HUDEP-2 (cell line): ENCODE results near the gene FBXL17.

Experiments
- DNase-seq, 76 experiments: peaks; one replicate each; lab custom pipeline; 2025; ENCODE audit not compliant: unreplicated experiment in 76 of 76; lab: John Stamatoyannopoulos, UW

The FBXL17 gene

DNA sequence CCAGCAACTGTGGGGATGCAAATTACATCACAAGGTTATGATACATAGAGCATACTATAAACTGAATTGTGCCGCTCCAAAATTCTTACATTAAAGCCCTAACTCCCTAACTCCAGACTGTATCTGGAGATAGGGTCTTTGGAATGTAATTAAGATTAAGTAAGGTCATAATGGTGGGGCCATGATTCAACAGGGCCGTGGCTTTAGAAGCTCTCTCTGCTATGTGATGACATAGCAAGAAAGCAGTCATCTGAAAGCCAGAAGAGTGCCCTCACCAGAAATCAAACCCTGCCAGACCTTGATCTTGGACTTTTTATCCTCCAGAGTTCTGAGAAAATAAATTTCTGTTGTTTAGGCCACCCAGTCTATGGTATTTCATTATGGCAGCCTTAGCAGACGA, 123.9 kb downstream of the FBXL17 start:
- no peak for DNase-seq

DNA sequence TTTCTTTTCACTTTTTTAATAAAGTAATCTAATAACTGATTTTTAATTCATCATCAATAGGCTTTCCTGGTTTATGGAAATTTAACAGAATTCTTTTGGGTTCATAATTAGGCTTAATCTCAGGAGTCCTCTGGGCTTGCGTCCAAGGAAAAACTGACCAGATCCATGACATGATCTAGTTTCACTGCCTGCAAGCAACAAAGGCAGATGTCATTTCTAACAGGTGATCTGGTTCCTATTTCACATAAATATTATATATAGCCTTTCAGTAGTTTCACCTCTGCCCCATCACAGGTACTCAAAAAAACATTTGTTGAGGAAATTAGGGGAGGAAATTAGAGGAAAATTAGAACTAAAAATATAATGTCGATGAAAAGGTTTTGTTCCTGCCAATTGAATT, 126.4 kb downstream of the FBXL17 start:
- no peak for DNase-seq

DNA sequence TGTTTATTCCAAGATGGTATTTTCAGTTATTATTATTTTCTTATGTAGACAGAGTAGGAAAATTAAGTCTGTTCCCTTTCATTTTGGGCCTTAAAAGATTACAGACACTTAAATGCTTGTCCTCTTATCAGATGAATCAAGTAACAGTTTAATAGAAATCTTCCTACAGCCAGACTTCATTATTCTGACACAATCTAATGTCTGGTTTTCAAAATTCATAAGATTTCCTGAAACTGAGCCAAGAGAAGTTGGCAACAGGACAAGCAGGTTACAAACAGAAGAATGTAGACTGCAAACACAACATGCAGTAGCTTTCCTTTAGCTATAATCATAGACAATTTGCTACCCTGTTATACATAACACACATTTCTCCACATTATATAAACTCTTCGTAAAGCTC, 130.5 kb downstream of the FBXL17 start:
- no peak for DNase-seq

DNA sequence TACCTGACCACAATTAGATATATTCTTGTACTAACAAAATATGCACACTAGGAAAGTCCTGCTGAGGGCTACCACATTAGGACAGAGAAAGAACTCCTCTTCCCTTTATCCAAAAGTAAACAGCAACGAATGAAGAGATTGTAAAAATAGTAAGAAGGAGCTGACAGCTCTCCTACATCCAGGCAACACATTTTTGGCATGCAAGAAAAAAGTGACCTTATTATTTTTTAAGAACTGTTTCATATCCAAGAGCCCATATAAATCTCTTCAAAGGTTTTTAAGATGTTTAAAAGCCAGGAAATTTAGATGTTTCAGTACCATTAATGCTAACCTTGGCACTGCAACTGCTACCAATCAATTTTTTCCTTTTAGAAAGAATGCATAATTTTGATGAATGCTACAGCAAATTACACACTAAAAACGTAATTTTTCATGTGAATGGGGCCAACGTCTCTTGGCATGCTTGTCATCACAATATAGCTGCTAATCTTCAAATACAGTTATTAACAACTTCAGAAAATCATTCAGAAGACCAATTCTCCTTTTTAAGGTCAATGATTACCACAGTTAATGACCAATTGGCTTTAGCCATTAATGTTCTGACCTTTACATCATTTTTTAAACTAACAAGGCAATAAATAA, 132.0 kb downstream of the FBXL17 start:
- no peak for DNase-seq

DNA sequence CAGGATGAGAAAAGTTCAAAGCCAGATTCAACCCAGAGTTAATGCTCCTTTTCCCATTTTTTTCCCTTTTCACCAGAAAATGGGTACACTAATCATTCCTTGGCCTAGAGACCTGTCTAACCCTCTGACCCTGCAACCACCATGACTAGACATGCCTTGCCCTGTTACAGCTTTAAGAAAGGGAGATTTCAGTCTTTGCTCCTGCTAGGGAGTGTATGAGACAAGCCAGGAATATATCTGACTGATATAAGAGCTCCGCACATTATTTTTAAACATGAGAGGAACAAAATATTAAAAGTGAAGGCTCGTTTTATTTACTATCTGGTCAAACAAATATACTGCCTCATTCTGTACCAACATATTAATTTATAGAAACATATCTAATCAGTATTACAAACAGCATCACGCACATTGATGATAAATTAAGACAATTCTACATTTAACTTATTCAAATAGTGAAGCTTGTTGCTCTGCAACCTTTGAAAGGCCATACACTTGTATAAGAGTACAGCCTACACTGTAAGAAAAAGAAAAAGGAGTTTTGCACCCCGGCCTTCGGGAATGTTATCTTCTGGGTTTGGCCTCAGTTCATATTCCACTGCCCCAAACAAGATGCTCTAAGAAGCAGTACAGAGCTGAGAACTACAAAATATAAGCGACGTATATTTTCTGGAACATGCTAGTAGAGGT, 132.7 kb downstream of the FBXL17 start:
- DNase-seq: no peak

DNA sequence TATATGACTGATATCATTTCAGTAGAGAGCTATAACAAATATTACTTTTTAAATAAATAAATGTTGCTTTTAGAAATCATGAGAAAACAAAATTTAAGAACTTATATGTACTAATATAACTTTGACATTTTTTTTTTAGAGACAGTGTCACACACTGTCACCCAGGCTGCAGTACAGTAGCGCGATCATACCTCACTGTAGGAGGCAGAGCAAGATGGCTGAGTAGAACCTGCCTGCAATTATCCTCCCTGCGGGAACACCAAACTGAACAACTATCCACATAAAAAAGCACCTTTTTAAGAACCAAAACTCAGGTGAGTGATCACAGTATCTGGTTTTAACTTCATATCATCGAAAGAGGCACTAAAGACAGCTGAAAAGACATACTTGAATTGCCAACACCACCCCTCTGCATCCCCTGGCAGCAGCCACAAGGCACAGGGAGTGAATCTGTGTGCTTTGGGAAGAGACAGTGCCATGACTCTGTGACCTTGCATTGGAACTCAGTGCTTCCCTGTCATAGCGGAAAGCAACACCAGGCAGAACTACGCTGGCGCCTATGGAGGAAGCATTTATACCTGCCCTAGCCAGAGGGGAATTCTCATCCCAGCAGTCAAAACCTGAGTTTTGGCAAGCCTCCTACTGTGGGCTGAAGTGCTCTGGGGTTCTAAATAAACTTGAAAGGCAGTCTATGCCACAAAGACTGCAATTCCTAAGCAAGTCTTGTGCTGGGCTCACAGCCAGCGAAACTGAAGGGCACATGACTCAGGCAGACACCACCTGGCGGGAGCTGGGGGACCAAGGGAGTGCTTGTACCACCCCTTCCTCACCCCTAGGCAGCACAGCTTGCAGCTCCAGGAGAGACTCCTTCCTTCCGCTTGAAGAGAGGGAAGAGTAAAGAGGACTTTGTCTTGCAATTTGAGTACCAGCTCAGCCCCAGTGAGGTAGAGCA, 142.7 kb downstream of the FBXL17 start:
- no peak for DNase-seq

DNA sequence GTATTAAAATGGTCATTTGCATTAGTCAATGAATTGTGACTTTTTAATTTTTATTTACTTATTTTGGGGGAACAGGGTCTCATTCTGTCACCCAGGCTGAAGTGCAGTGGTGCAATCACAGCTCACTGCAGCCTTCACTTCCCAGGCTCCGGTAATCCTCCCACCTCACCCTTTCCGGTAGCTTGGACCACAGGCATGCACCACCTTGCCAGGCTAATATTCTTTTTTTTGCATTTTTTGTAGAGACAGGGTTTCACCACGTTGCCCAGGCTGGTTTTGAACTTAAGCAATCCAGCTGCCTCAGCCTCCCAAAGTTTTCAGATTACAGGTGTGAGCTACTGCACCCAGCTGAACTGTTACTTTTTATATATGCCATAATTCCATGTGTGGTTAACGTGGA, 143.4 kb downstream of the FBXL17 start:
- DNase-seq: no peak

DNA sequence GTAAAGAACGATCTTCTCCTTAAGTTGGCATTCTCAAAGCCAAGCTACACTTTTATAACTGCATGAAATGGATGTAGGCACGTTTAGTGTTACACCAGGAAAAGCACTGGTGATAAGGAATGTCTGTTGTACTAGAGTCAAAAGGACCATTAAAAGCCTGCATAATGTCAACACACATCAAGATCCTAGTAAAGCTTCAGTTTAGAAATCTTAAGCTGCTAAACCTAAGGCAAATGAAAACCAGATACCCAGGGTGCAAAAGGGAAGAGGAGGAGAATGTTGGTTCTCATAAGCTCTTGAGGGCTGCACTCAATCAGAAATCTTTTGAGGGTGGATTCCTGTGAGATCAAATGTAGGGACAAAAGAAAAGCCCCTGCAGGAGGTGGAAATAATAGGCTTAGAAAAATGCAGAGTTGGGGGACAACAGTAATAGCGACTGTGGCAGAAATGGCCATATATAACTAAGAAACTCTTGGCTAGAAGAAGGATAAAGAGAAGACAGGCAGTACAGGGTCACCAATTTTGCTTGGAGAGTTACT, 148.2 kb downstream of the FBXL17 start:
- DNase-seq: no peak

DNA sequence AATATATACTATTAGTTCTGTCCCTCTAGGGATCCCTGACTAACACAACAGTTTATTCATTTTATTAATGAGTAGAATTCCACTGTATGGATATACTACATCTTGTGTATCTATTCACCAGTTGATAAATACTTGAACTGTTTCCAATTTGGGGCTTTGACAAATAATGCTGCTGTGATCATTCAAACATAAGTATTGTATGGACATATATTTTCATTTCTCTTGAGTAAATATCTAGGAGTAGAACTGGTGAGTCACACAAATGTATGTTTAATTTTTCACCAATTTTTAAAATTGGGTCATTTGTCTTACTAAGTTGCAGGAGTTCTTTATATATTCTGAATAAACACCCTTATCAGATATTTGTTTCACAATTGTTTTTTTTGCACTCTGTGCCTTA, 149.1 kb downstream of the FBXL17 start:
- DNase-seq: no peak

DNA sequence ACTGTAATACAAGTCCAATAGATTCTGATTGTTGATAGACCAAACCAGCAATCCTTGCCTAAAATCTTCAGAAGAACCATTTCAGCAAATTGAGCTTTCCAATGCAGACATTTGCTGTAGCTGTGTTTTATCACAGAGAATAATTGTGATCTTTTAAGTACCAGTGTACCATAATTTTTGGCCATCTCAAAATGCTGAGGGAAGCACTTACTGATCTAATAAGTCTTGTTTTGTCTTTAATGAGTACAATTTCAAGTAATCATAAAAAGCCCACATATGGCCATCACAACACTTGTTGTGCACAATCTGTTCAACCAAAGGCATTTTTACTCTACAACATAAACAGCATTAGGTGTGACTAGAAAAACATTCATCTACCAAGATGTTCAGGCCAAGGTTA, 159.9 kb downstream of the FBXL17 start:
- DNase-seq: no peak

DNA sequence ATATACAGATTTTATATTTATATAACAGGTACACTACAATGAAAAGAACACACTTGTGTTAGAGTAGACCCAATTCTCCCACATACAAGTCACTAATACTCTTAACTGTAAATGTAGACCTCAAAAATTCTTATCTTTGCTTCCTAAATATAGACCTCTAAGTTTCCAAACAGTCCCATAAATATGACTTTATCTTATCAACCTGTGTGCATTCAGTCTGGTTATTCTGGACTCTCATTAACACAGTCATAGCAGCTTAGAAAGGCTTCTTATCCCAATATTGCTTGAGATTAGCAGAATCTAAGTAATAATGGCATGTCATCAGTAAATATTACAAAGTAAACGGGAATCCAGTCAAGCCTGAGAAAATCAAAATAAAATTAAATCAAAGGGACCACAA, 161.1 kb downstream of the FBXL17 start:
- no peak for DNase-seq

DNA sequence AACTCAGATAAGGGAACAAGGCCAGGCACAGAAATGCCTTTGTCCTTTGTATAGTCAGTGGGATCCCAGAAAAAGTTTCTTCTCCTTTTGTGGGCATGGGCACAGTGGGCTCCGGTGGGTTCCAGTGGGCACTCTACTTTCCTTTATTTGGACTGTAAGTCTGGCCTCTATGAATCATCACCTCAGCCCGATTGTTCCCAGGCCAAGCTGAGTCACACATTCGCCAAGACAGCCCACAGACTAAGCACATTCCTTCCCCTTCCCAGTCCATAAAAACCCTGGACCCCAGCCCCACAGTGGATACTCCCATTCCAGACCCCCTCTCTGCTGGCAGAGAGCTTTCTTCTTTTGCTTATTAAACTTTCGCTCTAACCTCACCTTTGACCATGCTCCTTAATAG, 165.0 kb downstream of the FBXL17 start:
- no peak for DNase-seq

DNA sequence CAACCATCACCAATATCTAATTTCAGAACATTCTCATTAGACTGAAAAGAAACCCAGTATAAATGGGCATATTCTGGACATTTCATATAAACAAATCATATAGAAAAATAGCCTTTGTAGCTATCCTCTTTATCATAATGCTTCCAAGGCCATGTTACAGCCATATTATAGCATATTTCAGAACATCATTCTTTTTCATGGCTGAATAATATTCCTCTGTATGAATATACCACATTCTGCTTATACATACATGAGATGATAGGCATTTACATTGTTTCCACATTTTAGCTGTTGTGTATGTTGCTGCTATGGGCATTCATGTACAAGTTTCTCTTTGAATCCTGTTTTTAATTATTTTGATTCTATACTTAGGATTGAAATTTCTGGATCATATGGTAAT, 167.0 kb downstream of the FBXL17 start:
- no peak for DNase-seq

DNA sequence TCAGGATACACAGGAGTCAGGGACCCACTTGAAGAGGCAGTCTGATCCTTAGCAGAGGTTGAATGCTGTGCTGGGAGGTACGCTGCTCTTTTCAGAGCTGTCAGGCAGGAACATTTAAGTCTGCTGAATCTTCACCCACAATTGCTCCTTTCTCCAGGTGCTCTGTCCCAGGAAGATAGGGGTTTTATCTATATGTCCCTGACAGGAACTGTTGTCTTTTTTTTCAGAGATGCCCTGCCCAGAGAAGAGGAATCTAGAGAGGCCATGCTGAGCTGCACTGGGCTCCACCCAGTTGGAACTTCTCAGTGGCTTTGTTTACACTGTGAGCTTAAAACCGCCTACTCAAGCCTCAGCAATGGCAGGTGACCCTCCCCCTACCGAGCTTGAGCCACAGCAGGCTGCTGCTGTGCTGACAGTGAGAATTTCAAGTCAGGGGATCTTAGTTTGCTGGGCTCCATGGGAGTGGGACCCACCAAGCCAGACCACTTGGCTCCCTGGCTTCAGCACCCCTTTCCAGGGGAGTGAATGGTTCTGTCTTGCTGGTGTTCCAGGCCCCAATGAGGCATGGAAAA, 169.0 kb downstream of the FBXL17 start:
- DNase-seq: peak in 10 of 76 experiments; percentile 1 to 28 (median 22)

DNA sequence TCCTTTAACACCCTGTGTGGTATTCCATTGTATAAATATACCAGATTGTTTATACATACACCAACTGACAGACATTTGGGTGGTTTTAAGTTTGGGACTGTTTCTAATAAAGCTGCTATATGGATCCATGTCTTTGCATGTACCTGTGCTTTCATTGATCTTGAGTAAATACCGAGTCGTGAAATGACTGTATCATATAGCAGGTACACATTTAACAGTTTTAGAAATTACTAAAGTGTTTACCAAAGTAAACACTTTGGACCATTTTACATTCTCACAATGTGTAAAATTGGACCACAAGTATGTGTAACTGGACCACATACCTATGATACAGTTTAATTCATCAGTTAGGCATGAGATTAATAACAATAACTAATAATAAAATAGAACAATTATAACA, 175.2 kb downstream of the FBXL17 start:
- DNase-seq: no peak

DNA sequence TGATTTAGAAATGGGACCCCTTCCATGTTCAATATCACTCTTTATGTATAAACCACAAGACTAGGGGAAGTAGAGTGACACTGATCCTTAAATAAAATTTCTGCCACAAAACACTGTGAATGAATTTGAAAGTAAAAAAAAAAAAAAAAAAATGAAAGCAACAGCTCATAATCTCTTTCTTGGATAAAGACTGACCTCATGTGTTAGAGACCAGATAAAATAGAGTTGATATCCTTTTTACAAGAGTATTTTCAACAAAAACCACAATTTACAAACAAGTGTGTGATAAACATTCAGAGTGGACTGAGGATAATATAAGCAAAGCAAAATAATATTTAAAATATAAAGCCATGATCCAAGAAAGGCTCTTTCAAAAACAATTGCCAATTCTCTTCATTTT, 180.2 kb downstream of the FBXL17 start:
- DNase-seq: no peak

DNA sequence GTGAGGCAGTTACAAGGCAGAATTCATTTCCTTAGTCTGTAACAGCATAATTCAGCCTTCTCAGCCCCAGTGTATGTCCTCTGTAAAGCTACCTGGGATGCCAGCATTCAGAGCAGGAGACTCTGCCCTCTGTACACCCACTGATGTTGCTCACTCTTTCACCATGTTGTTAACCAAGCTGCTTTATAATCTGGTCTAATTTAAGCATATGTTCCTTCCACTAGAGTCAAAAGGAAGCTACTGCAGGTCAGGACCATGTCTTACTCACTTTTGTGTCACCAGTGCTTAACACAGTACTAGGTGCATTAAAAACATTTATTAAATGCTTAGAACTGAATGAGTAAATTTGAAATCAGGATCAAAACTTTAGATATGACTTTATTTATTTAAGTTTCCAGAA, 185.6 kb downstream of the FBXL17 start:
- DNase-seq: no peak

DNA sequence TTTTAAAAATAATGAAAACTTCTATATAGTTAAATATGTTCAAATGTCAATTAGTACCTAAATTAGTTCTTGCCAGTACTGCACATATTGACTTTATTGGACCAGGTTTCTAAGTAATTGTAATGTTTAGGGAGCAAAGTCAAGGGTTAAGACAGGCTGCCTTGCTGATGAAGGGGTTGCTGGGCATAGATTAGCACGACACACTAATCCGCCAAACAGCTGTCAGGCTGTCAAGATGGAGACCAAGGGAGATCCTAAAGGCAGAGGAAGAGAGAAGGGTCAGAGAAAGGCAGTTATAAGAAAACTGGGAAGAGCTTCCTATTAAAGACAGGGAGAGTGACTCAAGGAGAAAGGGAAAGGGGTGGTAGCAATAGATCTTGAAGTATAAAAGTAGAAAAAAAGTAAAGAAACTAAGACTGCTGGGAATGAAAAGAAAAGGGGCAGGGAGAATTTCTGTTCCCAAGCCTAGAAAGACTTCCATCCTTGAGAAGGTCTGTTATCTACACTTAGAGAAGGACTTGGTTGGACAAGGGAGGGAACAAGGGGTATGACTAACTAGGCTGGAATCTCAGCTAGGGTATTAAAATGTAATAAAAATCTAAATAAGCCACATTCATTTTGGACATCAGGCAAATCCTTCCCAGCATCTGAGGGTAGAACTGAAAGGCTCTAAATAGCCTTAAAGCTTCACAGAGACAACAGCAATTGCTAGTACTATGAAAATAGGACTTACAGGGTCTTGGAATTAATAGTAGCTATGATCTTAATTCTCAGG, 188.7 kb downstream of the FBXL17 start:
- no peak for DNase-seq

DNA sequence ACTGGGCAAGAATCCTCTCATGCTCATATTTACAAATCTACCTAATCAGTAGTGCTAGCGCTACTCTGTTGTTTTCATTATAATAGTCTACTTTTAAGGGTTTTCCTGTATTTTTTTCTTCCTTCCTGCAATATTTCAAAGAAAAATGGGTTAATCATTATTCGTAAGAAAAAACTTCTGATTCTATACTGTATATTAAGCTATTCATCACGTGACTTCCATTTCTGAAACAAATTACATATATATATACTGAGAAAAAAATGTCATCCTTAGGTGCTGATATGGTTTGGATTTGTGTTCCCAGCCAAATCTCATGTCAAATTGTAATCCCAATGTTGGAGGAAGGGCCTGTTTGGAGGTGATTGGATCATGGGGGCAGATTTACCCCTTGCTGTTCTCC, 197.0 kb downstream of the FBXL17 start:
- DNase-seq: no peak

DNA sequence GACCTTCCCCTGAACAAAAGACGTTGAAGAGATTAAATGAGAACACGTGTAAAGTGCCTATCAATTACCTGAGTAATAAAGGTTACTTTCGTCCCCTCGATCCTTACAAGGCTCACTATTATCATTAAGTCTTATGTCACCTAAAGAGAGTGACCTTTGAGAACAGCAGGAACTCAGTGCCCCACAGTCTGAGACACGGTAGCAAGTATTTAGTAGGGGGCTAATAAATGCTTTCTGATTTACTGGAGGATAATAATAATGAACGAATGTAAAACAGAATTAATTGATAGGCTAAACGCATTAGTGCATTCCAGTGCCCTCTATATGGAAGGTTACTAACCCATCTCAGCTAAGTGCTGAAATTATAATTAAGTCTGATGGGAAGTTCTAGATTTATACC, 199.9 kb downstream of the FBXL17 start:
- no peak for DNase-seq
